ENCODE results near the gene PLCG1. TPM values are rescaled to one million over a fixed set of nuclear protein-coding genes. Genes with fewer than 3 reads are reported as not detected.

PLCG1 gene
- total RNA-seq, 4 donors from 2014 or later, result 82.7 to 377 (median 155) TPM

DNA sequence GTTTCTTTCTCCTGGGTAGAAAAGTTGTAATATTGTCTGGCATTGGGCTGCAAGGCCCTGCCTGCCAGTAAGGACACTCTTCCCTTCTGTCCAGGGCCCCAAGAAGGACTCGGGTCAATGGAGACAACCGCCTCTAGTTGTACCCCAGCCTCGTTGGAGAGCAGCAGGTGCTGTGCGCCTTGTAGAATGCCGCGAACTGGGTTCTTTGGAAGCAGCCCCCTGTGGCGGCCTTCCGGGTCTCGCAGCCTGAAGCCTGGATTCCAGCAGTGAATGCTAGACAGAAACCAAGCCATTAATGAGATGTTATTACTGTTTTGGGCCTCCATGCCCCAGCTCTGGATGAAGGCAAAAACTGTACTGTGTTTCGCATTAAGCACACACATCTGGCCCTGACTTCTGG lies 37.0 kb downstream of the PLCG1 start:
- TF ChIP-seq EP300 (IDR thresholded peaks at IDR 0.05; ENCODE audit: low read depth) (no peak), POLR2AphosphoS5 (IDR thresholded peaks at IDR 0.05) (no peak), POLR2A (IDR thresholded peaks at IDR 0.05) (no peak)
- TF ChIP-seq, protein P1, sequence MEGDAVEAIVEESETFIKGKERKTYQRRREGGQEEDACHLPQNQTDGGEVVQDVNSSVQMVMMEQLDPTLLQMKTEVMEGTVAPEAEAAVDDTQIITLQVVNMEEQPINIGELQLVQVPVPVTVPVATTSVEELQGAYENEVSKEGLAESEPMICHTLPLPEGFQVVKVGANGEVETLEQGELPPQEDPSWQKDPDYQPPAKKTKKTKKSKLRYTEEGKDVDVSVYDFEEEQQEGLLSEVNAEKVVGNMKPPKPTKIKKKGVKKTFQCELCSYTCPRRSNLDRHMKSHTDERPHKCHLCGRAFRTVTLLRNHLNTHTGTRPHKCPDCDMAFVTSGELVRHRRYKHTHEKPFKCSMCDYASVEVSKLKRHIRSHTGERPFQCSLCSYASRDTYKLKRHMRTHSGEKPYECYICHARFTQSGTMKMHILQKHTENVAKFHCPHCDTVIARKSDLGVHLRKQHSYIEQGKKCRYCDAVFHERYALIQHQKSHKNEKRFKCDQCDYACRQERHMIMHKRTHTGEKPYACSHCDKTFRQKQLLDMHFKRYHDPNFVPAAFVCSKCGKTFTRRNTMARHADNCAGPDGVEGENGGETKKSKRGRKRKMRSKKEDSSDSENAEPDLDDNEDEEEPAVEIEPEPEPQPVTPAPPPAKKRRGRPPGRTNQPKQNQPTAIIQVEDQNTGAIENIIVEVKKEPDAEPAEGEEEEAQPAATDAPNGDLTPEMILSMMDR (IDR thresholded peaks at IDR 0.05), result no peak
- WGBS, 2 donors (ENCODE audit: low coverage in 1 of 2), result 92% methylated on average over 10 of the region's 10 CpGs; no CpG with 5 or more reads in 1 of the 2 donors
- no peak overlapping the region for H3K4me3 ChIP-seq
- peaks cover 0 to 13% (median 4%) of the 10 kb centered on the region in 4 donors for H3K36me3 ChIP-seq
- H3K27me3 ChIP-seq, result no peaks in the 10 kb centered on the region
- in situ Hi-C loops (cut with MboI; ENCODE audit: low pct_ligation_motif_present in 1 of 4, low pct_unique_long_range_greater_than_20kb in 1 of 4, low sequenced_read_pairs in 3 of 4) (loop anchor here in 2 of 4 donors (5.0 to 10.0 kb wide), 3 partner anchors 50 to 168 kb away; partner anchors contain the start of gene LPIN3 (in 1 of the 2)), intact Hi-C loops (cut with DNase I; ENCODE audit: low total_unique reads) (no loop called here)
- peak overlapping the region; percentile 36 to 80 (median 59) for H3K27ac ChIP-seq
- DNase-seq, result peak; percentile 4
- no peaks in the 10 kb centered on the region for H3K9me3 ChIP-seq
- H3K4me1 ChIP-seq, result peaks cover 9 to 34% (median 22%) of the 10 kb centered on the region in 4 donors

DNA sequence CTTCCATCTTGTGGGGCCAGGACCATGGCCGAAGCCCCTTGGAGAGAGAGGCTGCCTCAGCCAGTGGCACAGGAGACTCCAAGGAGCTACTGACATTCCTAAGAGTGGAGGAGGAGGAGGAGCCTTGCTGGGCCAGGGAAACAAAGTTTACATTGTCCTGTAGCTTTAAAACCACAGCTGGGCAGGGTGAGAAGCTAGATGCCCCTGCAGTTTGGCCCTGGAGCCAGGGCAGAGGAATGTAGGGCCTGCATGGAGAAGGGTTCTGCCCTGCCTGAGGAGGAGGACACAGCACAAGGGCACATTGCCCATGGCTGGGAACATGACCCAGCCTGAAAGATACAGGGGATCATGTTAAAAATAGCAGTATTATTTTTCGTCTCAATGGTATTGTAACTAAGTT lies 37.4 kb downstream of the PLCG1 start:
- in situ Hi-C loops (cut with MboI; ENCODE audit: low pct_ligation_motif_present in 1 of 4, low pct_unique_long_range_greater_than_20kb in 1 of 4, low sequenced_read_pairs in 3 of 4), result loop anchor here (5.0 to 10.0 kb wide), 5 partner anchors 50 to 168 kb away; partner anchors contain the start of gene LPIN3 (in 1 of the 4)
- WGBS, 2 donors (ENCODE audit: low coverage in 1 of 2), result 89% methylated on average over 2 of the region's 2 CpGs; no CpG with 5 or more reads in 1 of the 2 donors
- H3K36me3 ChIP-seq, result peaks cover 0 to 11% (median 4%) of the 10 kb centered on the region in 4 donors
- no peak for TF ChIP-seq POLR2AphosphoS5 (IDR thresholded peaks at IDR 0.05)
- no peak for TF ChIP-seq EP300 (IDR thresholded peaks at IDR 0.05; ENCODE audit: low read depth)
- TF ChIP-seq POLR2A (IDR thresholded peaks at IDR 0.05), result no peak
- TF ChIP-seq, protein P1 (IDR thresholded peaks at IDR 0.05), result no peak
- intact Hi-C loops (cut with DNase I; ENCODE audit: low total_unique reads), result no loop called here
- peaks cover 9 to 34% (median 22%) of the 10 kb centered on the region in 4 donors for H3K4me1 ChIP-seq
- DNase-seq, result peak; percentile 7
- H3K27ac ChIP-seq, result peak overlapping the region; percentile 36 to 80 (median 59)
- no peak overlapping the region for H3K4me3 ChIP-seq
- no peaks in the 10 kb centered on the region for H3K9me3 ChIP-seq
- no peaks in the 10 kb centered on the region for H3K27me3 ChIP-seq

DNA sequence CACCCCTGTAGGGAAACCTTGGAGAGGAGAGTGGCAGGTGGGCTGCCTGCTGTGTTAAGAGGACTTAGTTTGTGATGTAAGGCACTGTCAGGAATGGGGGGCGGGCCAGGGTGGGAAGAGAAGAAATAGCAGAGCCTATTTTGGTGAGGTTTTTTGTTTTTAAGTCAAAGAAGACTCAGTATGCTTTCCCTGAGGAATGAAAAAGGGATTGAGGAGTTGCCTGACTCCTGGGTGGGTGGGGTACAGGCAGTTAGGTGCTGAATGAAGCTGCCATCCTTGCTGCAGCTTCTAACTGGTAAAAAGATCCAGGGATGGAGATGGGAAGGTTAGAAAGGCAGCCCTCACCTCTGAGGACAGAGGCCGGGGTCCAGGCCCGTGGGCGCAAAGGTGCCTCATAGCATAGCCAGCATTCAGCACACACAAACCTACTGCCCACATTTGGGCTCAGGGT lies 37.9 kb downstream of the PLCG1 start:
- intact Hi-C loops (cut with DNase I; ENCODE audit: low total_unique reads) (no loop called here), in situ Hi-C loops (cut with MboI; ENCODE audit: low pct_ligation_motif_present in 1 of 4, low pct_unique_long_range_greater_than_20kb in 1 of 4, low sequenced_read_pairs in 3 of 4) (loop anchor here (5.0 to 10.0 kb wide), 4 partner anchors 50 to 162 kb away; no protein-coding TSS in a partner anchor)
- H3K27ac ChIP-seq, result peak overlapping the region; percentile 36 to 80 (median 59)
- DNase-seq, result no peak
- TF ChIP-seq EP300 (IDR thresholded peaks at IDR 0.05; ENCODE audit: low read depth) (no peak), POLR2AphosphoS5 (IDR thresholded peaks at IDR 0.05) (no peak), POLR2A (IDR thresholded peaks at IDR 0.05) (no peak)
- TF ChIP-seq, protein P1 (IDR thresholded peaks at IDR 0.05), result no peak
- H3K4me3 ChIP-seq, result no peak overlapping the region
- H3K4me1 ChIP-seq, result peaks cover 9 to 34% (median 22%) of the 10 kb centered on the region in 4 donors
- no peaks in the 10 kb centered on the region for H3K27me3 ChIP-seq
- no peaks in the 10 kb centered on the region for H3K9me3 ChIP-seq
- peaks cover 0 to 11% (median 4%) of the 10 kb centered on the region in 4 donors for H3K36me3 ChIP-seq
- WGBS, 2 donors (ENCODE audit: low coverage in 1 of 2), result 71 to 96% methylated on average over 1 to 4 of the region's 4 CpGs

DNA sequence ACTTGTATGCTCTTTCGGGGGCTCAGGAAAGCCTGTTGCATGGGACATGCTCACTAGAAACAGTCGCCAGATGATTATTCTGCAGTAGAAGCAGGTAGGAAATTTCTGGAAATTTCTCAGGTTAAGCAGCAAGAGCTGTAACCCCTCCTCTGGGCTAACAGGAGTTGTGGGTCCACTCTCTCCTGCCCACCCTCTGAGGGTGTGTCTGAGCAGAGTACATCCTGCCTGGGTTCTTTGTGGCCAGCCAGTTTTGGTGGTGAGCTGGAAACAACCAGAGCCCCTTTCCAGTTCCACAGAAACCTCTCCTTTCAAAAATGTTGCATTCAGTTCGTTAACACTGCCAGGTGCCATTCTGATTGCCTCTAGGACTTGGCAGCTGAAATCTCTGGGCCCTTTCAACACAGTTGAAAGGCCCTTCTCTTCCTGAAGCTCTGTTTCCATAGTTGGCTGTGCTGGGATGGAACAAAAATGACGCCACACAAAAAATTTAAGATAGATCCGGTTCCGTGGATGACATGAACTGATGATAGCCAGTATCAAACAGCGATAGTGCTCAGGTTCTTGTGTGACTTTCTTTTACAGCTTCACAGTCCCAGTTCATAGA lies 38.5 kb downstream of the PLCG1 start:
- TF ChIP-seq POLR2A (IDR thresholded peaks at IDR 0.05), result no peak
- TF ChIP-seq, protein P1 (IDR thresholded peaks at IDR 0.05), result no peak
- TF ChIP-seq EP300 (IDR thresholded peaks at IDR 0.05; ENCODE audit: low read depth), result no peak
- TF ChIP-seq POLR2AphosphoS5 (IDR thresholded peaks at IDR 0.05), result no peak
- peaks cover 0 to 11% (median 4%) of the 10 kb centered on the region in 4 donors for H3K36me3 ChIP-seq
- peaks cover 9 to 34% (median 22%) of the 10 kb centered on the region in 4 donors for H3K4me1 ChIP-seq
- in situ Hi-C loops (cut with MboI; ENCODE audit: low pct_ligation_motif_present in 1 of 4, low pct_unique_long_range_greater_than_20kb in 1 of 4, low sequenced_read_pairs in 3 of 4), result loop anchor here (5.0 to 10.0 kb wide), 4 partner anchors 49 to 161 kb away; no protein-coding TSS in a partner anchor
- H3K9me3 ChIP-seq, result no peaks in the 10 kb centered on the region
- H3K27ac ChIP-seq, result peak overlapping the region; percentile 36 to 80 (median 59)
- DNase-seq, result no peak
- intact Hi-C loops (cut with DNase I; ENCODE audit: low total_unique reads), result no loop called here
- no peak overlapping the region for H3K4me3 ChIP-seq
- 88 to 97% methylated on average over 5 to 7 of the region's 7 CpGs for WGBS, 2 donors (ENCODE audit: low coverage in 1 of 2)
- H3K27me3 ChIP-seq, result no peaks in the 10 kb centered on the region

Data from transverse colon (tissue), 4 donors.